ENCODE data around the gene SPDEF.

The SPDEF gene

GRCh38 chr6:34526241-34526972 lies 29.7 kb downstream of the SPDEF start:
- no peak for DNase-seq

DNA sequence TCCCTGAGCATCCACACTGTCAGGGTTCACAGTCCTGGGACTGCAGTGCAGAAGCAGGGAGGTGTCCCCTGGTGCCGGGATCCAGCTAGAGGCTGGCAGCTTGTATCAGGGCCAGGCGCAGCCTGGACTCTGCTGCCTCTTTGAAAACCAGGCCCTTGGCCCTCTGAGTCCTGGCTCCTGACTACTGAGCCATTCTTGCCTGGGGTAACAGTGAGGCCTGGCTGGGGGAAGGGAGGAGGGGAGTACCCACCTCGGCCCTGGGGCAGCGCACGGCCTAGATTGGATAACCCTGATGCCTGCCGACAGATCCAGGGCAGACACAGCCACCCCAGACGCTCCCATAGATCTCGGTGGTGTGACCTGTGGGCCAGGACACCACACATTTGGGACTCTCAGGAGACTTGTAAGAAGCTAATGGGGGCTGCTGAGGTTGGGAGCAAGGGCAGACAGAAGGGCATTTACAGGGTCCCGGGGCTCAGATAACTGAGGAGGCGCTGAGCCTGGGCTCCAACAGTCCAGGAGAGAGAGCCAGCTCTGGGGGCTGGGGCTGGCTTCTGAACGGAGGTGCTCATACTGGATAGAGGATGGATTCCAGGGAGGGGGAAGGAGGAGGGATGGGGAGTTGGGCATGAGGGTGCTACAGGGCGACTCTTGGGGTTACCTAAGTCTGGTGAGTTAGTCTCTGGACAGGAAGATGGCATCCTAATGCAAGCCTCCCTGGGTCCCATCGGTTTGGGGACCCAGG lies 30.5 kb downstream of the SPDEF start:
- DNase-seq: no peak

GRCh38 chr6:34524971-34525370 lies 31.2 kb downstream of the SPDEF start:
- DNase-seq: no peak

- DNase-seq: no peak
Measured at GRCh38 chr6:34524499-34524898, 31.6 kb downstream of the SPDEF start.

DNA sequence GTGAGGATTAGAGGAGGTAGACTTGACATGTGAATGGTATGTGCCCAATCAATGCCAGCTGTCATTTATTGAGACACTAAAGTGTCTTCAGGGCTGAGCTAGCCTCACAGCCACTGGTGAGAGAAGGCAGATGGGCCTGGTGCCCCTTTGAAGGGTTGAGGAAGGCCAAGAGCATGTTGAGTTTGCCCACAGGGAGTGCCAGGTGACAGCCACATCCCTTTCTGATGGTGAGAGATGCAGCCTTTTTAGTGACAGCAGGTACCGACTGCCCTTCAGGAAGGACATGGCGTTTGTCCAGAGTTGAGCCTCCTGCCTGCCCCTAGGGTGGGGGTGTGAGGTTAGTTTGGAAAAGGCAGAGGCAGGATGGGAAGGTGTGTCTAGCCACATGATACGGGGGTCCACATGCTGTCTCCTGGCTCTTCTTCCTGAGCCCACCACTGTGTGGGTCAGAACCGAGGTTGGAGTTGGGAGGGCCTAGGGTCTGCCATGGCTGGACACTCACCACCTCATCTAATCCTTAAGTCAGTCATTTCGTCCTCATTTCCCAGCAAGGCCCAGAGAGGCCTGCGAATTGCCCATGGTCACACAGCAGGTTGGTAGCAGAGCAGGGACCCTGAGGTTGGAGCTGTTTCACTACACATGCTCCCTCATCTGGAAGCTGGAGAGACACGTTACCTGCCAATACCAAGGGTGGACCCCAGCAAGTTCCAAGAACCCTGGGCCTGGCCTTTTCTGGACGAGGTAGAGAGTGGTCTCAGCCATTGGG lies 32.5 kb downstream of the SPDEF start:
- no peak for DNase-seq

GRCh38 chr6:34522761-34523160 lies 33.4 kb downstream of the SPDEF start:
- DNase-seq: no peak

GRCh38 chr6:34521463-34522285 lies 34.5 kb downstream of the SPDEF start:
- DNase-seq: no peak

DNA sequence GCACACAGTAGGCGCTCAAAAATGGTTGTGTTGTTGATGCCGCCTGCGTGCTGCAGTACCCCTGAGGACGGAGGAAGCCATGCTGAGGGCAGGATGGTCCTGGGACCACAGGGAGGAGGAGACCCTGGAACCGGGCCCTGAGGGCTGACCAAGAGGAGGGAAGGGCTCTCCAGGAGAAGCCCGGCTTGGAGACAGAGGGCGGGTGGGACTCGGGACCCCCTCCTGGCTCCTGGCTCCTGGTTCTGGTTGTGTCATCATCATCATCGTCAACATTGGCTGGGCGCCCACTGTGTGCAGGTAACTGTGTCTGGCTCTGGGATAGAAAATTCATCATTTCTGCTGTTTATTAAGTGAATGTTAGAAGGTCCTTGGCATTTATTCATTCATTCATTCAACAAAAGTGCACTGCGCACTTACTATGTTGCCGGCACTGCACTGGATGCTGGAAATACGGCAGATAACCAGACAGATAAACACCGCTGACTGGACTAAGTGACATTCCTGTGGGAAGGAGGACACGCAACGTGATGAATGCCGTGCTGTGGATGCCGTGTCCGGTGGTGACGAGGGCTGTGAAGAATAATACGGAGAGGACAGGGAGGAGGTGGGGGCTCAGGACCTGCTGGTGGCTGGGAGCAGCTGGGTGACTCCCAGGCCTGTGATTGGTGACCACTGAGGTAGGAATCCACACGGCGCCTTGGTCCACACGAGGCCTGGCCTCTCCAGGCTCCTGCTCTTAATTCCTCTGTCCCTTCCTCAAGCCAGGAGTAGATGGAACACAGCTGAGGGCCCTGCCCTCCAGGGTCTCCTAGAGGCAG lies 35.3 kb downstream of the SPDEF start:
- DNase-seq: no peak

DNA sequence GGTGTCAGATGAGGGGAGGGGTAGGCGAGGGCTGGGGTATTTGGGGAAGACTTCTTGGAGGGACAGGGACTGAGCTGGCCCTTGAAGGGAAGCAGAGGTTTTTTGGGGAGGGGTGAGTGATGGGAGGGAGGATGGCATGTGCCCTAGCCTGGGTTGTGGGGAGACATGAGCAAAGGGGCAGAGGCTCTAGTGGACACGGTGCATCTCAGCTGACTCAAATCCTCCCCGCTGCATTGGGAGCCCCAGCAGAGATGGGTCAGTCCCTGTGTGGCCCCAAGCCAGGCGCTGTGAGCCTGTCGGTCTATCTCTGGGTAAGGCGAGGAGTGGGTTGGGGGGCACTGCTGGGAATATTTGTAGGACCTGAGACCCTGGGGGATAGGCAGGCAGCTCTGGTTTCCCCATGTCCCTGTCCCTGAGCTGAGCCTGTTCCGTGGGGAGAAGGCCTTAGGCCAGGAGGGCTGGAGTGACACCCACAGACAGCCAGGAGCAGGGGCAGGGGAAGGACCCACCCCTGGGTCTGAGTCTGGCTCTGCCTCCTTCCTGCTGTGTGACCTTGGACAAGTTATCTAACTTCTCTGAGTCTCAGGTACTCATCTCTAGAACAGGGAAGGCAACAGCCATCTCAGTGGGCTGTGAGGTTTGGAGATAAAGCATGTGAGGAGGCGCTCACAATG lies 36.0 kb downstream of the SPDEF start:
- DNase-seq: no peak

DNA sequence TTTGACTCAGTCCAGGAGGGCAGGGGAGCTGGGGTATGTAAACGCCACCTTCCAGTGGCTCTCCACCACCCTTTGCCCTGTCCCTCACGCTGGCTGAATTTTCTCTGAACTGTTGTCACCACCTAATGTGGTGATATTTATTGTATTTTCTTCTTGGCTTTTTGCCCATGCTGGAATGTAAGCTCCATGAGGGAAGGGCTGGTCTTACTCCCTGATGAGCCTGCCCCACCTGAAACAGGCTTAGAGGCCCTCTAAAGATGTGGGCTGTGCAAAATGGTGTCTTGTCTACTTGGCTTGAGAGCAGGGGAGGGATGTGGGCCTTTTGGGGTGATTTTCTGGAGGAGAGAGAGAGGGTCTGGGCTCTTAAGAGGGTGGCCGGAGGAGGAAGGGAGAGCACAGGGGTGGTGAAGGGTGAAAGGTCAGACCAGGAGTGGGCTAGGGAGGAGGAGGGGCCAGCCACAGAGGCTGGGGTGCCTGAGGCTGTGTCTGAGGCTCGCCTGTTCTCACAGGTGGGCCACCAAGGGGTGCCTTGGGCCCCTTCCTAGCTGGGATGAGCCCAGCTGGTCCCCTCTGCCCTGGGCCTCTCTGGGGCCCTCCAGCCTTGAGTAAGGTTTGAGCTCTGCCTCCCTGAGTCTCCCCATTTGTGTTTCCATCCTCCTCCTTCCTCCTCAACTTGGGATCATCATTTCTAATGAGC lies 37.3 kb downstream of the SPDEF start:
- DNase-seq: no peak

- DNase-seq: no peak
Measured at GRCh38 chr6:34517966-34518365, 38.2 kb downstream of the SPDEF start.

DNA sequence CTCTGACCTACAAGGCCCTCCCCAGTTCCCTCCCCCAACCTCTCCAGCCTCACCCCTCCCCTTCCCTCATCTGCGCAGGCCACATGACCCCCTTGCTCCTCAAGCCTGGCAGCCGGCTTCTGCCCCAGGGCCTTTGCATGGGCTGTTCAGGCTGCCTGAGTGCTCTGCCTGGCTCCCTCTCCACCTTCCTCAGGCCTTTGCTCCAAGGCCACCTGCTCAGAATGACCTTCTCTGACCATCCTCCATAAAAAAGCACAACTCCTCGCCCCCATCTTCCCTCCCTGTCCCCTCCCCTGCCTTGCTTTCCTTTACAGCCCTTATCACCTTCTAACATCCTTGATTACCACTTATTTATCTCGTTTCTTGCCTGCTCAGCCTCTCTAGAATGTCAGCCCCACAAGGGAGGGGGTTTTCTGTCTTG lies 38.7 kb downstream of the SPDEF start:
- DNase-seq: no peak

DNA sequence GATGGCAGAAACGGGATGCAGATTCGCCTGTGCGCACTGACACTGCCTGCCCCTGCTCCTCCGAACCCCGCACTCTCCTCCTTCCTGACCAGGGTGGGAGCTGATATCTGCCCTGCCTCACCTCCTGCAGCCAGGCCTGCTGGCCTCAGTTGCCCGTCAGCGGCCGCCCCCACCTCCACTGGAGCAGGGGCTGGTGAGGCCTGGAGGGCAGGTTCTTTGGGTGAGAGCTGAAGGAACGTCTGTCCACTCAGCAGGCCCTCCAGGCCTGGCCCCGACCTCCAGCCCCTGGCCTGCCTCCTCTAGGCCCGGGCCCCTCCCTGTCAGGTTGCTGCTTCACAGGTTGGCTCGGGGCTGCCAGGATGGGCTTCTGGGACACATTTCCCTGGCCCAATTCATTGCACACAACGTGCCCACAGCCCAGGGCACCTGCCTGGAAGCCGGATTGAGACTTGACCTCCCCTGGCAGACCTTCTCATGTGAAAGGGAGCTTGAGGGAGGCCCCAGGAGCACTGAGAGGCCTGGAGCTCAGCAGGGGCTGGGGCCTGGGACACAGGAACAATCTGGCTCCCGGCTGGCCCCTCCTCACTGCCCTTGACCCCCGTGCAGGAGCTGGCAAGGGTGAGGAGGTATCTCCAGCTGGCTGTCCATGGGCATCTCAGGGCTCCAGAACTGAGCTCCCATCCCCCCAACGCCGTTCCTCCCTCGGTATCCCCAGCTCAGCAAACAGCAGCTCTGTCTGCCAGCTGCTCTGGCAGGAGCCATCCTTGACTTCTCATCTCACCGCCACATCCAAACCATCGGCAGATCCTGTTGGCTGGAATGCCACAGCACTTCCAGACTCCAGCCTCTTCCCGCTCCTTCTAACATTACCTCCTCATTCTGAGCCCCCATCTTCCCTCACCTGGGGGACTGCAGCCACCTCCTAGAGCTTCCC lies 39.5 kb downstream of the SPDEF start:
- no peak for DNase-seq

DNA sequence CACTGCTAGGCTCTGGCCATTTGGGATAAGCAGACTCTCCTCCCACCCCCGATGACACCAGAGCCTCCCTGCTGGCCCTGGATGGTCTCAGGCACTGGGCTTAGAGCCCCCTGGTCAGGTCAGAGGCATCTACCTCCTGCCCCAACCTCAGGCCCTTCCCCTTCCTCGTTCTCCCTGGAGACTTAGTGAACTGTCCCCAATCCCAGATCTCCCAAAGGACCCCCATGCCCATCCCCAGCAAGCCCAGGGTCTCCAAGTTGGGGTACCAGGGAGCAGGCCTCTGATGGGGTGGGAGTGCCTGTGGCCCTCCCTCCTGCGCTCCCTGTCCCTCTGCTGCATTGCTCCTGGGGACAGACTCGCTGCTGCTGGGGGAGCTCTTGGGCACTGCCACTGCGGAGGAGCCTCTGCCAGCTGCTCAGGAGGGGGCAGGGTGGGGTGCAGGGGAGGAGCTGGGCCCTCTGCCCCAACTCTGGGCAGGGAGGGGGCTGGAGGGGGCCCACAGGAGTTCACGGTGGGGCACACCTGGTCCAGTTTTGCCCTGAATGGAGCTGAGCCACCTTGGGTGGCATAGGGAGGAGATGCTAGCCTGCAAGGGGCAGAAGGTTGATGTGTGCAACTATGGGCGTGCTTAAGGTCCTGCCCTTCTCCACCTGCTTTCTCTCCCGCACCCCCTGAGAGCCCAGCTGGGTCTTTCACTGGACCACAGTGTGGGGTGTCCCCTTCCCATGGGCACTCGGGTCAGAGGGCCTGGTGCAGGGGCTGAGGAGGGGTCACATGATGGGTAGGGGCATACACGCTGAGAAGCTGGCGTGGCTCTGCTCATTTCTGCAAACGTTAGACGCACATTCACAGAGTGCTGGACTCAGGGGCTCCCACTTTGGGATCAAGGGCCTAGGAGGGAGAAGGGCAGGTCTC lies 40.4 kb downstream of the SPDEF start:
- DNase-seq: no peak

DNA sequence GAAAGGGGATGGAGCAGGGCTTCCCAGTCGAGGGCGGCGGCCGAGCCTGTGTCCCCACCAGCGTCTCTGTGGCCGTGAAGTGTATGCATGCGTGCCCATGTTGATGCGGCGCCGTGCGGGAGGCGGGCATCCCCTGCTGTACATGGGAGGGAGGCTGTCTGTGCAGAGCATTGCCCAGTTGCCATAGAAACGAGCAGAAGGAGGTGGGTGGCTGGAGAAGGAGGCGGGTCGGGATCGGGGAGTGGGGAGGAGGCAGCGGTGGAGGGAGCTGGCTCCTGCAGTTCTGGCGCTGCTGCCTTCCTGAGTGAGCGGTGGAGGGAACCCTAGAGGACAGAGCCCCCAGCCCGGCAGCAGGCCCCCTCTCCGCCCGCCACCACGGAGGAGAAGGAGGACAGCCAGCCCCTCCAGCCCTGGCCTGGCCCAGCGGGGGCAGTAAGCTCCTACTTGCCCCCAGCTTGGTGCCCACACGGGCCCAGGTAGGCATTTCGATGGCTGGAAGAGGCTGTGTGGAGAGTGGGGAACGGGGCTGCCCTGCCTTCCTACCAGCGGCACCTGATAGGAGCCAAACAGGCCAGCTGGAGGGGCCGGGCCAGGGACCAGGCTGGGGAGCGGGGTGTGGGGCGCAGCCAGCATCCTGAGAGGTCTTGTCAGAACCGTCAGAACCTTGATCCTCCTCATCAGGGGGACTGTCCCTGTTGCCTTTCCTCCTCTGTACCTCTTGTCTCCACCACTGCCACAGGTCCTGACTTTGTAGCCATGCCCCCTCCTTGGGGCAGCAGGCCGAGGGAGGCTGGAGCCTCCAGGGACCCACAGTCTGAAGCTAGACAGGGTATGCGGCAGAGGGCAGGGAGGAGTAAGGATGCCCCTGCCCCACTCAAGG lies 41.3 kb downstream of the SPDEF start:
- no peak for DNase-seq

GRCh38 chr6:34514112-34514511 lies 42.0 kb downstream of the SPDEF start:
- DNase-seq: no peak

GRCh38 chr6:34513646-34514045 lies 42.5 kb downstream of the SPDEF start:
- no peak for DNase-seq

Data from central memory CD4-positive, alpha-beta T cell (primary cell).